ENCODE results near the gene HS6ST1. TPM values are rescaled to one million over a fixed set of nuclear protein-coding genes. Genes with fewer than 3 reads are reported as not detected.

The HS6ST1 gene
- total and polyA plus RNA-seq, 7 donors = 12.0 to 27.4 (median 17.1) TPM

- peaks cover 0 to 17% (median 4%) of the 10 kb centered on the region in 4 donors for H3K4me1 ChIP-seq
- 58 to 78% methylated on average over 16 of the region's 16 CpGs for WGBS, 2 donors
- TF ChIP-seq CTCF (IDR thresholded peaks at IDR 0.05) (no peak), POLR2A (IDR thresholded peaks at IDR 0.05) (no peak), EP300 (IDR thresholded peaks at IDR 0.05) (no peak), POLR2AphosphoS5 (IDR thresholded peaks at IDR 0.05) (no peak)
- H3K36me3 ChIP-seq = peaks cover 0 to 24% (median 0%) of the 10 kb centered on the region in 4 donors
- H3K27me3 ChIP-seq = no peaks in the 10 kb centered on the region
- peaks cover 0 to 3% (median 0%) of the 10 kb centered on the region in 4 donors for H3K9me3 ChIP-seq
- H3K4me3 ChIP-seq = no peak overlapping the region
- intact Hi-C loops (cut with DNase I) = no loop called here
- DNase-seq = peak; percentile 64
- H3K27ac ChIP-seq = no peak overlapping the region
Measured at GRCh38 chr2:128273469-128274081, 45.1 kb downstream of the HS6ST1 start.

- no peak overlapping the region for H3K27ac ChIP-seq
- H3K9me3 ChIP-seq = peaks cover 0 to 3% (median 0%) of the 10 kb centered on the region in 4 donors
- H3K4me3 ChIP-seq = no peak overlapping the region
- H3K36me3 ChIP-seq = peaks cover 0 to 24% (median 0%) of the 10 kb centered on the region in 4 donors
- intact Hi-C loops (cut with DNase I) = no loop called here
- TF ChIP-seq POLR2A (IDR thresholded peaks at IDR 0.05) (no peak), POLR2AphosphoS5 (IDR thresholded peaks at IDR 0.05) (no peak), EP300 (IDR thresholded peaks at IDR 0.05) (no peak), CTCF (IDR thresholded peaks at IDR 0.05) (no peak)
- 84 to 93% methylated on average over 18 of the region's 18 CpGs for WGBS, 2 donors
- peak; percentile 47 for DNase-seq
- peaks cover 0 to 17% (median 4%) of the 10 kb centered on the region in 4 donors for H3K4me1 ChIP-seq
- no peaks in the 10 kb centered on the region for H3K27me3 ChIP-seq
Measured at GRCh38 chr2:128272601-128273468, 45.8 kb downstream of the HS6ST1 start.

- H3K27me3 ChIP-seq = no peaks in the 10 kb centered on the region
- DNase-seq = peak; percentile 51
- peaks cover 0 to 19% (median 0%) of the 10 kb centered on the region in 4 donors for H3K36me3 ChIP-seq
- TF ChIP-seq EP300 (IDR thresholded peaks at IDR 0.05) = no peak
- TF ChIP-seq POLR2AphosphoS5 (IDR thresholded peaks at IDR 0.05) = no peak
- no peak for TF ChIP-seq CTCF (IDR thresholded peaks at IDR 0.05)
- no peak for TF ChIP-seq POLR2A (IDR thresholded peaks at IDR 0.05)
- H3K27ac ChIP-seq = no peak overlapping the region
- intact Hi-C loops (cut with DNase I) = no loop called here
- peaks cover 0 to 3% (median 0%) of the 10 kb centered on the region in 4 donors for H3K9me3 ChIP-seq
- 93 to 94% methylated on average over 21 of the region's 21 CpGs for WGBS, 2 donors
- H3K4me3 ChIP-seq = no peak overlapping the region
- H3K4me1 ChIP-seq = peaks cover 0 to 17% (median 4%) of the 10 kb centered on the region in 4 donors
Measured at GRCh38 chr2:128271911-128272600, 46.6 kb downstream of the HS6ST1 start.

- Histone ChIP-seq H3K36me3 (peaks cover 0 to 19% (median 0%) of the 10 kb centered on the region in 4 donors), H3K27me3 (no peaks in the 10 kb centered on the region), H3K4me1 (peaks cover 0 to 17% (median 4%) of the 10 kb centered on the region in 4 donors), H3K9me3 (peaks cover 0 to 3% (median 0%) of the 10 kb centered on the region in 4 donors), H3K27ac (no peak overlapping the region), H3K4me3 (no peak overlapping the region)
- TF ChIP-seq CTCF (IDR thresholded peaks at IDR 0.05) (no peak), EP300 (IDR thresholded peaks at IDR 0.05) (no peak), POLR2AphosphoS5 (IDR thresholded peaks at IDR 0.05) (no peak), POLR2A (IDR thresholded peaks at IDR 0.05) (no peak)
- peak; percentile 56 for DNase-seq
- intact Hi-C loops (cut with DNase I) = no loop called here
- WGBS, 2 donors = 94 to 95% methylated on average over 12 of the region's 12 CpGs
Measured at GRCh38 chr2:128271597-128271910, 47.1 kb downstream of the HS6ST1 start.
